ENCODE results near the gene LPP.

- no peak for TF ChIP-seq EHMT2 (IDR thresholded peaks at IDR 0.05; ENCODE audit: borderline replicate concordance, low read depth, low read length)
- TF ChIP-seq TEF (CRISPR knock-in tag; IDR thresholded peaks at IDR 0.05): no peak
- TF ChIP-seq JUNB (CRISPR knock-in tag; IDR thresholded peaks at IDR 0.05; ENCODE audit: borderline replicate concordance): no peak
- TF ChIP-seq EZH2 (conservative IDR thresholded peaks at IDR 0.05; ENCODE audit: low read depth, low read length): no peak
- no peak for TF ChIP-seq CTCF (CRISPR knock-in tag; IDR thresholded peaks at IDR 0.05)
- TF ChIP-seq EP300 (IDR thresholded peaks at IDR 0.05; ENCODE audit: low read depth in 2 of 2, low read length in 2 of 2): no peak
- no peak for TF ChIP-seq EP300 (CRISPR knock-in tag; IDR thresholded peaks at IDR 0.05; ENCODE audit: borderline replicate concordance)
- TF ChIP-seq SYNCRIP (IDR thresholded peaks at IDR 0.05; ENCODE audit: insufficient read depth, low read depth, low read length): no peak
- TF ChIP-seq PHF5A (CRISPR knock-in tag; IDR thresholded peaks at IDR 0.05; ENCODE audit: low read depth, unreplicated experiment): no peak
- TF ChIP-seq POLR2AphosphoS5 (IDR thresholded peaks at IDR 0.05; ENCODE audit: low read depth, low read length): no peak
- no peak for TF ChIP-seq TMF1 (CRISPR knock-in tag; IDR thresholded peaks at IDR 0.05; ENCODE audit: low read depth)
- TF ChIP-seq KLF12 (CRISPR knock-in tag; IDR thresholded peaks at IDR 0.05; ENCODE audit: borderline replicate concordance): no peak
- no peak for TF ChIP-seq ISX (CRISPR knock-in tag; conservative IDR thresholded peaks at IDR 0.05)
These were observed 436.6 kb downstream of the LPP start for GRCh38 chr3:188590557-188590956.
